KOPT-K1 (cell line): Measurements from ENCODE around the gene DOCK3.
"Not testable (repeated sequence)": the region's sequence is repeated elsewhere in the genome, so short reads cannot be mapped to it uniquely, and the experiment has no call there.

Experiments used
- H3K27ac ChIP-seq: fragments of 200-600 bp; sonication (generic); 2 replicates; pipeline ENCODE4 v1.5.1; 2016; ENCODE audit warnings: antibody characterized with exemption, mild to moderate bottlenecking, low read depth, low read length; ENCODE audit not compliant: poor library complexity, severe bottlenecking
- H3K36me3 ChIP-seq: fragments of 200-600 bp; sonication (generic); 2 replicates; pipeline ENCODE4 v1.5.1; 2017; ENCODE audit warnings: antibody characterized with exemption, mild to moderate bottlenecking, low read length, moderate library complexity; ENCODE audit not compliant: insufficient read depth
- H3K9me3 ChIP-seq: fragments of 200-600 bp; sonication (generic); 2 replicates; pipeline ENCODE4 v1.5.1; 2017; ENCODE audit warnings: antibody characterized with exemption, low read length, mild to moderate bottlenecking; ENCODE audit not compliant: insufficient read depth, poor library complexity, severe bottlenecking

DOCK3 gene

DNA sequence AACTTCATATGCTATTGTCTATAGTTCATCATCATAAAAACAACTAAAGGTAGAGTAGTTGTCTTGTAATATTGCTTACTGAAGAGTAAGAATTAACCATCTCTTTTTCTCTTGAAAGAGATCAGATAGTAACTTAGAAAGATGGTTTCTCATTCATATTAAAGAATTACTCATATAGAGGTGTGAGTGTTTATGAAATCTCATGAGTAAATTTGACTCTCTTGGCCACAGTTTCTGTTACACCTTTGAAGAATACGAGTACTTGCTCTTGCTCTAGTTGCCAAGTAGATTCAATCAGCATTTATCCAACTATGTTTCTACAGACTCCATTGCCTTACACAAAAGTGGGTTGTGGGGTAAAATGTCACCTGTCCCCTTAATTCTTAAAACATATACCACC lies 463.0 kb downstream of the DOCK3 start:
- Histone ChIP-seq H3K27ac (no peak overlapping the region), H3K36me3 (no peaks in the 10 kb centered on the region), H3K9me3 (no peaks in the 10 kb centered on the region)

- no peaks in the 10 kb centered on the region for H3K9me3 ChIP-seq
Measured at GRCh38 chr3:51139616-51140015, 464.9 kb downstream of the DOCK3 start.

DNA sequence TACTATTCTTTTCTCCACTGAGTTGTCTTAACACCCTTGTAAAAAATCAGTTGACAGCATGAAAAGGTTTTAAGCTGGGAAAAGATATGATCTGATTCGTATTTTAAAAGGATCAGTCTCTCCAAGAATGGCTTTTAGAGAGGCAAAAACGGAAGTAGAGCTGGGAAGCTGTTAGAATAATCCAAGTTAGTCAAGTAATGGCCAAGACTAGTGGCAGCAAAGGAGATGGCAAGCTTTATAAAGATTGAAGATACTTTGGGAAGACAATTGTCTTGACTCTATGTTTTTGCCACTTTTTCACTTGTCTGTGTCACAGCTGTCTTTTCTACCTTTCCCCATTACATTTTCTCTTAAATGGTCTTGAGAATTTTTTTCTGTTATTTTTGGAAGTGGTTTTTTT lies 466.8 kb downstream of the DOCK3 start:
- H3K27ac ChIP-seq = no peak overlapping the region
- H3K9me3 ChIP-seq = no peaks in the 10 kb centered on the region
- H3K36me3 ChIP-seq = no peaks in the 10 kb centered on the region

More at GRCh38 chr3:51139616-51140015, 464.9 kb downstream of the DOCK3 start:
- no peaks in the 10 kb centered on the region for H3K36me3 ChIP-seq
- no peak overlapping the region for H3K27ac ChIP-seq

DNA sequence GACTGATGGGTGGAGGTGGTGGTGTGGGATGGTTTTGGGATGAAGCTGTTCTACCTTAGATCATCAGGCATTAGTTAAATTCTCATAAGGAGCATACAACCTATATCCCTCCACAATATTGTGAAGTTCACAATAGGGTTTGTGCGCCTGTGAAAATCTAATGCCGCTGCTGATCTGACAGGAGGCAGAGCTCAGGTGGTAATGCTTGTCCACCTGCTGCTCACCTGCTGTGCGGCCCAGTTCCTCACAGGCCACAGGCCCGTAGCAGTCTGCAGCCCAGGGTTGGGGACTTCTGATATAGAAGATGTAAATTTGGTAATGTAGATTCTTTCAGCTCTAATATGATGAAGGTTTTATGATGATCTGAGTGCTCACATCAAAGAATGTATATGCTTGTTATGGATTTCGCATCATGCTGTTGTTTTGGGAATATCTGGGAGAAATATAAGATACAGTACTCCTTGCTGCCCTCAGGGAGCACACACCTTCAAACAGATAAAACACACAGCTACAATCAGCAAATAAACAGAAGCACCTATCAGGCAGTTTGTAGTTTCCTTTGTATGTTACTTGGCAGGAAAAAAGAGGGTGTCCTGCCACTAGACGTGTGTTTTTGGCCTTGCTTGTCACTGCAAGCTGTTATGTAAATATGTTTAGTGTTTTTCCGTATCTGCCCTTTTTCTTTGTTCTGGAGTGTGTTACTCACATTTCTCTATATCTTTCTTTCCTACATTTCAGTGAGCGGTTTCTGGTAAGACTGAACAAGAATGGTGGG lies 471.3 kb downstream of the DOCK3 start:
- no peak overlapping the region for H3K27ac ChIP-seq
- no peaks in the 10 kb centered on the region for H3K9me3 ChIP-seq
- no peaks in the 10 kb centered on the region for H3K36me3 ChIP-seq

DNA sequence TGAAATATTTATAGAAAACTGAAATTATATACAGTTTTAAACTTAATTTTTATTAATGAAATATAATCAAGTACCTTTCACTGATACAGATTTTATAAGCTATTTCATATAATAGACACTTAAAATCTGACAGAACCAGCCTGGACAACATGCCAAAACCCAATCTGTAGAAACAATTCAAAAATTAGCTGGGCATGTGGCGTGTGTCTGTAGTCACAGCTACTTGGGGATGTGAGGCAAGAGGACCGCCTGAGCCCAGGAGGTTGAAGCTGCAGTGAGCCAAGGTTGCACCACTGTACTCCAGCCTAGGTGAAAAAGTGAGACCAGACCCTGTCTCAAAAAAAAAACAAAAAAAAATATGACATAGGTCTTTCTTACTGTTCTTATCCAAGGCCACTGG lies 472.1 kb downstream of the DOCK3 start:
- H3K9me3 ChIP-seq = no peaks in the 10 kb centered on the region
- H3K36me3 ChIP-seq = no peaks in the 10 kb centered on the region
- no peak overlapping the region for H3K27ac ChIP-seq

- no peaks in the 10 kb centered on the region for H3K36me3 ChIP-seq
- H3K27ac ChIP-seq = no peak overlapping the region
Measured at GRCh38 chr3:51156147-51156546, 481.4 kb downstream of the DOCK3 start.

GRCh38 chr3:51163051-51163450 lies 488.3 kb downstream of the DOCK3 start:
- Histone ChIP-seq H3K36me3 (no peaks in the 10 kb centered on the region), H3K9me3 (no peaks in the 10 kb centered on the region), H3K27ac (no peak overlapping the region)

More at GRCh38 chr3:51156147-51156546, 481.4 kb downstream of the DOCK3 start:
- H3K9me3 ChIP-seq = no peaks in the 10 kb centered on the region

DNA sequence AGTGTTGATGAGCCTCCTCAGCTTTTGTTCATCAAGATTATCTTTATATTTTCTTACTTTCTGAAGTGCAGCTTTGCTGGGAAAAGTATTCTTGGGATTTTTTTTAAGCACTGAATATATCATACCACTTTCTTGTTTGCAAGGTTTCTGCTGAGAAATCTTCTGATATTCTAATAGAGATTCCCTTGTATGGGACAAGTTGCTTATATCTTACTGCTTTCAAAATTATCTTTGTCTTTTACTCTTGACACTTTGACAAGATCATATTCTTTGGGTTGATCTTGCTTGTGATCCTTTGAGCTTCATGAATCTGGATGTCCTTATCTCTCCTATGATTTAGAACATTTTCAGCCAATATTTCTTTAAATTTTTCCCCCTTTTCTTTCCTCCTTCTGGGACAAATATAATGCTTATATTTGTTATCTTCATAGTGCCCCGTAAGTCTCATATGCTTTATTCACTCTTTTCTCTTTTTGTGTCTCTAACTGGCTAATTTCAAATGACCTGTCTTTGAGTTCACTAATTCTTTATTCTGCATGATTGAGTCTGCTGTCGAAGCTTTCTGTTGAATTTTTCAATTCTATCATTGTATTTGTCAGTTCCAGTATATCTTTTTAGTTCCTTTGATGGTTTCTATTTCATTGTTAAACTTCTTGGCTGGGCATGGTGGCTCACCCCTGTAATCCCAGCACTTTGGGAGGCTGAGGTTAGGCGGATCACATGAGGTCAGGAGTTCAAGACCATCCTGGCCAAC lies 499.0 kb downstream of the DOCK3 start:
- Histone ChIP-seq H3K27ac (no peak overlapping the region), H3K36me3 (no peaks in the 10 kb centered on the region), H3K9me3 (peaks cover 27% of the 10 kb centered on the region)

DNA sequence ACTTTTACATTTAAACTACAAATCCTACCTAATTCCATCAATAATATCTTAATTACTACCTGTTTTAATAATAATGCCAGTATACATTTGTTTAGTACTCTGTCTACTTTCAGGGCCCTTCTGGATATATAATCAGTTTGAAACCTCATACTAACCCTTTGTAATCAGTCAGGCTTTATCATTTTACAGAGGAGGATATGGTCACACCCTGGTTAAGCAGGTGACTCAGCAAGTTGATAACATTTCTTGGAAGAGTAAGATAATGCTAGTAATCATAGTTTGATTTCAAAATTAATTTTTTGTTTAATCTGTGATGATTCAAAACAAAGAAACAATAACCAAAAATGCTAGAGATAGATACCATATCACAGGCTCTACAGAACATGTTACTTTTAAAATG lies 502.2 kb downstream of the DOCK3 start:
- peaks cover 27% of the 10 kb centered on the region for H3K9me3 ChIP-seq
- H3K36me3 ChIP-seq = no peaks in the 10 kb centered on the region
- no peak overlapping the region for H3K27ac ChIP-seq

GRCh38 chr3:51186446-51186845 lies 511.7 kb downstream of the DOCK3 start:
- H3K9me3 ChIP-seq, H3K27ac ChIP-seq, H3K36me3 ChIP-seq: not testable (repeated sequence)

GRCh38 chr3:51190199-51190598 lies 515.5 kb downstream of the DOCK3 start:
- H3K36me3 ChIP-seq = no peaks in the 10 kb centered on the region
- H3K27ac ChIP-seq = no peak overlapping the region
- H3K9me3 ChIP-seq = no peaks in the 10 kb centered on the region

DNA sequence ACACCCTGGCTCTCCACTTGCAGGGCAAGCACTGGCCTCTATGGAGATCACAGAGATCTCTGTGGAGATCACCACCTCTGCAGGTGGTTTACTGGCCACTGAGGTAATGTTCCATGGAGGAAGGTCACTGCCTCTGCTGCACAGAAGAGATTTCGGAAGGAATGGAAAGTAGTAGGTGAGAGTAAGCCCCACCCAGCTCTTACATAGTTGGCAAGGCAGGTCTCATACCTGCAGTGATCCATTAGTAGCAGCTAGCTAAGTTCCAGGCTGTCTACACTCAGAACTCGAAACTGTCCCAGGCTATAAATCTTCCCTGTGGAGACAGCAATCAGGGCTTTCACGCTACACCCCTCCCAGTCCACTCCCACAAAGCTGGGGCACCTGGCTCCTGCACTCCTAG lies 516.1 kb downstream of the DOCK3 start:
- no peak overlapping the region for H3K27ac ChIP-seq
- no peaks in the 10 kb centered on the region for H3K36me3 ChIP-seq
- H3K9me3 ChIP-seq = no peaks in the 10 kb centered on the region

- H3K9me3 ChIP-seq = no peaks in the 10 kb centered on the region
- no peaks in the 10 kb centered on the region for H3K36me3 ChIP-seq
- no peak overlapping the region for H3K27ac ChIP-seq
Measured at GRCh38 chr3:51191768-51192167, 517.0 kb downstream of the DOCK3 start.

DNA sequence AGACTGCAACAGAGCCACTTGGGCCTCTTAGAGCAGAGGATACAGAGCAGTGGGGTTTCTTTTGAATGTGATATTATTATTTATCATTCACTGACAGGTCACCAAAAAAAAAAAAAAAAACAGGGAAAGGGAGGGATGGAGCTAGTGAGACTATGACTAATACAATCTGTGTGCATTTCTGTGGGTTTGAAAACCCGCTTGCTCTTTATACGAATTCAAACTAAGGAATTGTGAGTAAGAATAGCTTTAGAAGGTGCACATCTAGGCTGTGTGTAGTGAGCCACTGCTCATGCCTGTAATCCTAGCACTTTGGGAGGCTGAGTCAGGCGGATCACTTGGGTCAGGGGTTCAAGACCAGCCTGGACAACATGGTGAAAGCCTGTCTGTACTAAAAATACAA lies 523.8 kb downstream of the DOCK3 start:
- Histone ChIP-seq H3K9me3 (peaks cover 19% of the 10 kb centered on the region), H3K36me3 (no peaks in the 10 kb centered on the region), H3K27ac (no peak overlapping the region)

- H3K9me3 ChIP-seq = peaks cover 19% of the 10 kb centered on the region
- H3K27ac ChIP-seq, H3K36me3 ChIP-seq: not testable (repeated sequence)
Measured at GRCh38 chr3:51199296-51199695, 524.6 kb downstream of the DOCK3 start.

DNA sequence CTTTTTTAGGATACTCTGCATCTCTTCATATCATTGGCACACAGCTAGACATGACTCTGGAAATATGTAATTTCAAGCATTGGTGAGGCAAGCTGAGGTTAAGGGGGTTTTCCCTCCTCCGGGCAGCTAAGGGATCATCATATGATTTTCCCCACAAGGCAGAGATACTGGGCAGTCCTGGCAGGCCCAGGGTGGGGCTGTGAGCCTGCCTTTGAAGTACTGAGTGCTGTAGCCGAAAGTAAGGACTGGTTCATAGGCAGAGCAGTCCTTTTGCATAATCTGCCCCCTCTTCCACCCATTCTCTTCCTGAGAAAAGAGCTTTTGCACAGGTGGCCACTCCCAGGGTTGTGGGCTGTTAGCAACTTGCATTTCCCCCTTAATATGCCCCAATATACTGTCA lies 541.6 kb downstream of the DOCK3 start:
- Histone ChIP-seq H3K9me3 (no peaks in the 10 kb centered on the region), H3K36me3 (no peaks in the 10 kb centered on the region), H3K27ac (no peak overlapping the region)
